ENCODE results near the gene DAB2IP.

GRCh38 chr9:121706149-121706750 lies 54.8 kb downstream of the DAB2IP start:
- TF ChIP-seq CTCF (IDR thresholded peaks at IDR 0.05; ENCODE audit: insufficient read depth, low read length, poor library complexity, severe bottlenecking) = no peak
- no peak for TF ChIP-seq EZH2phosphoT487 (conservative IDR thresholded peaks at IDR 0.05; ENCODE audit: low read length)
